GM19193 (cell line): ENCODE measurements around the gene ANKRD31.

Experiments
- POLR2A ChIP-seq: IDR thresholded peaks from 4 replicates; pipeline ENCODE4 v1.6.1; 2011; ENCODE audit not compliant: insufficient read depth, insufficient read length; ENCODE audit errors: extremely low read depth

ANKRD31 gene

GRCh38 chr5:75190227-75190626 is 46.5 kb downstream of the ANKRD31 start:
- no peak for TF ChIP-seq POLR2A

GRCh38 chr5:75189353-75189752 is 47.3 kb downstream of the ANKRD31 start:
- TF ChIP-seq POLR2A = no peak

GRCh38 chr5:75185763-75186162 is 50.9 kb downstream of the ANKRD31 start:
- no peak for TF ChIP-seq POLR2A

- no peak for TF ChIP-seq POLR2A
These were observed 67.2 kb downstream of the ANKRD31 start for GRCh38 chr5:75169516-75169915.

- no peak for TF ChIP-seq POLR2A
These were observed 68.5 kb downstream of the ANKRD31 start for GRCh38 chr5:75168026-75168735.

- no peak for TF ChIP-seq POLR2A
These were observed 69.3 kb downstream of the ANKRD31 start for GRCh38 chr5:75167345-75167744.

GRCh38 chr5:75156585-75156984 is 80.1 kb downstream of the ANKRD31 start:
- no peak for TF ChIP-seq POLR2A

- no peak for TF ChIP-seq POLR2A
These were observed 83.8 kb downstream of the ANKRD31 start for GRCh38 chr5:75152860-75153259.

- no peak for TF ChIP-seq POLR2A
These were observed 88.6 kb downstream of the ANKRD31 start for GRCh38 chr5:75148051-75148450.

GRCh38 chr5:75142566-75143136 is 94.0 kb downstream of the ANKRD31 start:
- TF ChIP-seq POLR2A = no peak

- TF ChIP-seq POLR2A = no peak
These were observed 96.4 kb downstream of the ANKRD31 start for GRCh38 chr5:75140277-75140676.

- TF ChIP-seq POLR2A = no peak
These were observed 98.0 kb downstream of the ANKRD31 start for GRCh38 chr5:75138689-75139088.

GRCh38 chr5:75130818-75131349 is 105.8 kb downstream of the ANKRD31 start:
- no peak for TF ChIP-seq POLR2A

GRCh38 chr5:75116856-75117255 is 119.8 kb downstream of the ANKRD31 start:
- no peak for TF ChIP-seq POLR2A

GRCh38 chr5:75113354-75114113 is 123.1 kb downstream of the ANKRD31 start:
- no peak for TF ChIP-seq POLR2A
